SKM-1 (cell line): ENCODE data around the gene TYW1B.
"Not testable (repeated sequence)": the region's sequence is repeated elsewhere in the genome, so short reads cannot be mapped to it uniquely, and the experiment has no call there.

Experiments used
- DNase-seq: peaks from one replicate; lab custom pipeline; 2025; ENCODE audit not compliant: unreplicated experiment; lab: John Stamatoyannopoulos, UW

Gene TYW1B

GRCh38 chr7:72705693-72706092 is 122.3 kb downstream of the TYW1B start:
- DNase-seq, result not testable (repeated sequence)

- no peak for DNase-seq
Observed at GRCh38 chr7:72704894-72705293, 123.1 kb downstream of the TYW1B start.

GRCh38 chr7:72700548-72700947 is 127.5 kb downstream of the TYW1B start:
- DNase-seq, result not testable (repeated sequence)

GRCh38 chr7:72697066-72697465 is 130.9 kb downstream of the TYW1B start:
- not testable (repeated sequence) for DNase-seq

- DNase-seq, result not testable (repeated sequence)
Observed at GRCh38 chr7:72696643-72697042, 131.4 kb downstream of the TYW1B start.

- not testable (repeated sequence) for DNase-seq
Observed at GRCh38 chr7:72695482-72695881, 132.5 kb downstream of the TYW1B start.

GRCh38 chr7:72691442-72691841 is 136.6 kb downstream of the TYW1B start:
- not testable (repeated sequence) for DNase-seq

GRCh38 chr7:72690177-72690576 is 137.8 kb downstream of the TYW1B start:
- not testable (repeated sequence) for DNase-seq

GRCh38 chr7:72689344-72689743 is 138.7 kb downstream of the TYW1B start:
- not testable (repeated sequence) for DNase-seq

- DNase-seq, result not testable (repeated sequence)
Observed at GRCh38 chr7:72681211-72681610, 146.8 kb downstream of the TYW1B start.

GRCh38 chr7:72676880-72677279 is 151.1 kb downstream of the TYW1B start:
- not testable (repeated sequence) for DNase-seq

- DNase-seq, result not testable (repeated sequence)
Observed at GRCh38 chr7:72676086-72676690, 151.8 kb downstream of the TYW1B start.

- not testable (repeated sequence) for DNase-seq
Observed at GRCh38 chr7:72675686-72676085, 152.3 kb downstream of the TYW1B start.

GRCh38 chr7:72674394-72674793 is 153.6 kb downstream of the TYW1B start:
- DNase-seq, result no peak

GRCh38 chr7:72670850-72671249 is 157.2 kb downstream of the TYW1B start:
- not testable (repeated sequence) for DNase-seq

GRCh38 chr7:72668435-72668834 is 159.6 kb downstream of the TYW1B start:
- not testable (repeated sequence) for DNase-seq

- not testable (repeated sequence) for DNase-seq
Observed at GRCh38 chr7:72667049-72667448, 161.0 kb downstream of the TYW1B start.

GRCh38 chr7:72648574-72648973 is 179.4 kb downstream of the TYW1B start:
- DNase-seq, result not testable (repeated sequence)

- not testable (repeated sequence) for DNase-seq
Observed at GRCh38 chr7:72643708-72644107, 184.3 kb downstream of the TYW1B start.

GRCh38 chr7:72641485-72642248 is 186.3 kb downstream of the TYW1B start:
- DNase-seq, result not testable (repeated sequence)

- DNase-seq, result not testable (repeated sequence)
Observed at GRCh38 chr7:72640740-72641139, 187.3 kb downstream of the TYW1B start.

- DNase-seq, result not testable (repeated sequence)
Observed at GRCh38 chr7:72635273-72635908, 192.6 kb downstream of the TYW1B start.
